Fibroblast of villous mesenchyme (primary cell): ENCODE data around the gene ST6GALNAC3. TPM values are rescaled to one million over a fixed set of nuclear protein-coding genes. Genes with fewer than 3 reads are reported as not detected.

ENCODE experiments used
- DNase-seq: peaks from one replicate; pipeline ENCODE4 v3.0.0-alpha.2; 2010; ENCODE audit warnings: low read depth
- H3K4me3 ChIP-seq: 2 replicates; pipeline ENCODE4 v1.5.1; 2011; ENCODE audit warnings: low read depth, mild to moderate bottlenecking, low read length
- total RNA-seq: library from RNA; depleted of rRNA; stranded (reverse); fragments of >200 nt; gene quantifications from 2 replicates; pipeline ENCODE4 v1.2.3, GENCODE V29; 2012
- TF ChIP-seq, protein P1 (sequence below): IDR thresholded peaks from 2 replicates; pipeline ENCODE4 v1.5.1; 2012; ENCODE audit warnings: low read depth, mild to moderate bottlenecking, low read length; ENCODE audit not compliant: insufficient read depth

ST6GALNAC3 gene
- total RNA-seq, 1 donor = 1.3 TPM

DNA sequence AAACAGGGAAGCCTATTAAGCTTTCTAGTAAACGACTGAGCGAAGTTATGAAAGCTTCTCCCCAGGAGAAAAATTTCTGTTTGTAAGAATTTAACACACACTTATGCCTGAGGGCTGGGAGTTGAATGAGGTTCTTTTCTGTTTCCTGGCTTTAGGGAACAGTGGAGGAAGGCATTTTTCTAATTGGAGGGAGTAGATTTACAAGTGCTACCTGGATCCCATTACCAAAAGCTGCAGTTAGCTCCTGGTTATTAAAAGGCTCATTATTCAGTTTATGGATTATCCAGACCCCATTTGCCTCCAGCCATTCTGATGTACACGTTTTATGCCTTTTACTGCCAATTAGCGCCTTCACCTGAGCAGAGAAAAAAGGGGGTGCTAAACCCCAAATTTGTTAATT, 7.5 kb downstream of the ST6GALNAC3 start:
- TF ChIP-seq, protein P1, sequence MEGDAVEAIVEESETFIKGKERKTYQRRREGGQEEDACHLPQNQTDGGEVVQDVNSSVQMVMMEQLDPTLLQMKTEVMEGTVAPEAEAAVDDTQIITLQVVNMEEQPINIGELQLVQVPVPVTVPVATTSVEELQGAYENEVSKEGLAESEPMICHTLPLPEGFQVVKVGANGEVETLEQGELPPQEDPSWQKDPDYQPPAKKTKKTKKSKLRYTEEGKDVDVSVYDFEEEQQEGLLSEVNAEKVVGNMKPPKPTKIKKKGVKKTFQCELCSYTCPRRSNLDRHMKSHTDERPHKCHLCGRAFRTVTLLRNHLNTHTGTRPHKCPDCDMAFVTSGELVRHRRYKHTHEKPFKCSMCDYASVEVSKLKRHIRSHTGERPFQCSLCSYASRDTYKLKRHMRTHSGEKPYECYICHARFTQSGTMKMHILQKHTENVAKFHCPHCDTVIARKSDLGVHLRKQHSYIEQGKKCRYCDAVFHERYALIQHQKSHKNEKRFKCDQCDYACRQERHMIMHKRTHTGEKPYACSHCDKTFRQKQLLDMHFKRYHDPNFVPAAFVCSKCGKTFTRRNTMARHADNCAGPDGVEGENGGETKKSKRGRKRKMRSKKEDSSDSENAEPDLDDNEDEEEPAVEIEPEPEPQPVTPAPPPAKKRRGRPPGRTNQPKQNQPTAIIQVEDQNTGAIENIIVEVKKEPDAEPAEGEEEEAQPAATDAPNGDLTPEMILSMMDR = no peak
- no peak overlapping the region for H3K4me3 ChIP-seq
- DNase-seq = no peak

DNA sequence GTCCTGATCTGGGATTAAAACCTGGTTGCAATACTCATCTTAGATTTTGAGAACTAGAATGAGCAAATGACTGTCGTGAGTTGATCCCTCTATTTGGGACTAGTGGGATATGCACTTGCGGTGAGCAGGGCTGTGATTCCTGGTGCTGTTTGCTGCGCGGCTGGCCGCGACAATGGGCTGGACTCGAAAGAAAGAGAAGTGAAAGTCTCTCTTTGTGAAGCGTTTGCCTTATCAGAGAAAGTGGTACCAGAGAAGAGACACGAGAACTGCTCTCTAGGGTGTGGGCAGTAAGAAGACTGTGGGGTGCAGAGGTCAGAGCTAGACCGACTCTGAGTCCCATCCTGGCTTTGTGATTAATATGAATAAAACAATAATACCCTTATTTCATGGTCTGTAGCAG, 8.6 kb downstream of the ST6GALNAC3 start:
- no peak for DNase-seq
- H3K4me3 ChIP-seq = no peak overlapping the region
- TF ChIP-seq, protein P1 = no peak

DNA sequence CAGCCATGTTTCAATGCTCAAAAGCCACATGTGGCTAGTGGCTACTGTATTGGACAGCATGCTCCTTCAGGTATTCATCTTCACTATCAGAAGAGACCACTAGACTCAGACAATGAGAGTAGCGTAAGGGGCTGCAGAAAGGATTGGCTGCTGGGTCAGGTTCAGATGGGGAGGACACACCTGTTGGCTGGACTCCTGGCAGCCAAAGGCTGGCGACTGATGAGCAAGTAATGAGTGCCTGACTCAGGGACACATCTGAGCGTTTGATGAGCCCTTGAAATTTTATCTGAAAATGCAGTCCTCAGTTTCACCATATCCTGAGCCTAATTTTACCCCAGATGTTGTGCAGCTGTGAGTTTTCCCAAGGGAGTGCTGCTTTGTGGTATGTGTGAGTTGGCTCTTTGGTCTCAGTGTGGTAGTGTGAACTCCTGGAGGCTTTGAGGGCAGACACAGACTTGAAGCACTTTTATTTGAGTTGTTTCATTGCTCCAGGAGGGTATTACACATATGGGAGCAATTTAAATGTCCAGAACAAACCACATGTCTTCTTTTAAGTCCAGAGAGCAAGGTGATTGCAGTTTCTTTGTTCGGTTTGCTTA, 9.6 kb downstream of the ST6GALNAC3 start:
- no peak overlapping the region for H3K4me3 ChIP-seq
- TF ChIP-seq, protein P1 = no peak
- peak; percentile 30 for DNase-seq

DNA sequence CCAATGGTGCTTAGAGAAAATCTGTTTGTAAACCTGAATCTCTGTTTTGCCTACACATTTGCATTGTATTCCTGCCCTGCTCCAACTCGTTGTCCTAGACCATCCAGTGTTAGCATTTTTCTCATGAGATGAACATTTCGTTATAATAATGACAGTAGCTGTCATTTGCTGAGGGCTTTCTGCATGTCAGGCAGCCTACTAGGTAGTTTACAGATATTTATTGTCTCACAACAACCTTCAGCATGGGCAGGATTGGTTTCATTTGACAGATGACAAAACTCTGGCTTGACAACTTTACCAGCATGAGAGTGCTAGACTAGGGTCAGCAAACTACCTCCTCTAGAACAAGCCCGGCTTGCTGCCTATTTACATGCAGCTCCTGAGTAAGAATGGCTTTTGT, 10.1 kb downstream of the ST6GALNAC3 start:
- H3K4me3 ChIP-seq = no peak overlapping the region
- no peak for DNase-seq
- TF ChIP-seq, protein P1 = no peak

DNA sequence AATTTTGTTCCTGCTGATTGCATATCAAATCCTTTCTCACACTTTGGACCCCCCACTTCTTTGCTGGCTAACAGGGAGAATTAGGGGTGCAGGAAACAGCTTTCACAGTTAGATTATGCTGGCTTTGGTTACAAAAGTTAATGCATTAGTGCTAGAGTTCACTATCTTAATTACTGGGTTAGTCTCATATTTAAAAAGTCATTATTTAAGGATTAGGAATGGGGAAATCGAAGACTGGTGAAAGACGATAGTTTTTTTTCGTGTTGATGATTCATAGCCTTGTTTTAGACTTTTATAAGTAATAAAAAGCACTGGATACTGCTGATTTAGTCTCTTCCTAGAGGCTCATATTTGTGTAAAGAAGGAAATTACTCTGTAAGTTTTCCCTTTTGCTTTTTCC, 11.6 kb downstream of the ST6GALNAC3 start:
- DNase-seq = no peak
- no peak overlapping the region for H3K4me3 ChIP-seq
- TF ChIP-seq, protein P1 = no peak

DNA sequence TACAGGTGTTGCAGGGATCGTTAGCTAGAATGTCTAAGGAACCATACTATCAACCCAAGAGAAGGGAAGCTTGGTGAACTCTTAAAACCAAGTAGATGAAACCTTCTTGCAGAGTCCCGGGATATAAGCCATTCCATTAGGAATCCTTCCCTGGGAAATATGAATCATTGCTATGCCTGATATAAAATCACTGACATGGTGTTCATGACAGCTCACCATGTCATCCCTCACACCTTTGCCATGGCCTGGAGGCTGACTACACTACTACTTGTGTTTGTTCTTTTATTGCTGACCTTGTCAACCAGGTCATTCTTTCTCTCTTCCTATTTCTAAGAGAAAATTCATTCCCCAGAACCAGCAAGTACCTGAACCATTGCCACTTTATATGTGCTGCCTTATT, 12.1 kb downstream of the ST6GALNAC3 start:
- TF ChIP-seq, protein P1 = no peak
- no peak overlapping the region for H3K4me3 ChIP-seq
- no peak for DNase-seq
